NT2/D1 (cell line): ENCODE measurements around the gene CKB.

Source experiments
- DNase-seq: peaks from one replicate; pipeline ENCODE4 v3.0.0-alpha.2; 2011; ENCODE audit warnings: low read depth, low spot score
- H3K27me3 ChIP-seq: 2 replicates; pipeline ENCODE4 v1.6.0; 2011; ENCODE audit warnings: mild to moderate bottlenecking; ENCODE audit not compliant: insufficient read length, insufficient read depth
- H3K36me3 ChIP-seq: 2 replicates; pipeline ENCODE4 v1.6.1; 2011; ENCODE audit warnings: mild to moderate bottlenecking, low read length, mixed read lengths; ENCODE audit not compliant: insufficient read depth, insufficient read length
- H3K4me1 ChIP-seq: 2 replicates; pipeline ENCODE4 v1.5.1; 2011; ENCODE audit not compliant: insufficient read depth, insufficient read length
- H3K4me3 ChIP-seq: 2 replicates; pipeline ENCODE4 v1.5.1; 2011; ENCODE audit warnings: low read depth; ENCODE audit not compliant: insufficient read length
- H3K9ac ChIP-seq: 2 replicates; pipeline ENCODE4 v1.6.0; 2011; ENCODE audit warnings: low read depth; ENCODE audit not compliant: insufficient read length
- H3K9me3 ChIP-seq: 2 replicates; pipeline ENCODE4 v1.5.1; 2011; ENCODE audit warnings: mild to moderate bottlenecking, low read length; ENCODE audit not compliant: insufficient read depth
- SUZ12 ChIP-seq: IDR thresholded peaks from 2 replicates; pipeline ENCODE4 v1.6.1; 2011; ENCODE audit not compliant: insufficient read length, insufficient read depth; ENCODE audit errors: extremely low read depth
- YY1 ChIP-seq: IDR thresholded peaks from 2 replicates; pipeline ENCODE4 v1.6.1; 2011; ENCODE audit not compliant: insufficient read length, insufficient read depth
- ZNF274 ChIP-seq: IDR thresholded peaks from 2 replicates; pipeline ENCODE4 v1.6.1; 2011; ENCODE audit warnings: mild to moderate bottlenecking, low read depth, low read length

Gene CKB

DNA sequence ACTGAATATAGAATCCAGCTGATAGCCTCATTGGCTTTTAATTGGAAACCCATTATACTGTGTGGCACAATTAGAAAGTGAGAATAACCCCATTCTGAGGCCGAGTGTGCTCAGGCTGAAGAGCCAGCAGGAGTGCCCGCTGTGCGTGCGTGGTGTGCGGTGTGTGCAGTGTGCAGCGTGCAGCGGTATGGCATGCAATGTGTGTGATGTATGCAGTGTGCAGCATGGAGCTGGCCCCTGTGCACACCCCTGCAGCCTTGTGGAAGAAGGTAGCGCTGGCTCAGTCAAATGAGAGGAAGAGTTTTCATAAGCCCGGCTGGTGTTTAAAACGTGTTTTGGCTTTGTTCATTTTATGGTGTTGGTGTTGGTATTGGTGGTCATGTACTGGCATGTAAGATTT, 22.9 kb downstream of the CKB start:
- no peaks in the 10 kb centered on the region for H3K27me3 ChIP-seq
- H3K4me1 ChIP-seq, result peaks cover 3% of the 10 kb centered on the region
- no peak overlapping the region for H3K4me3 ChIP-seq
- no peak overlapping the region for H3K9ac ChIP-seq
- no peaks in the 10 kb centered on the region for H3K9me3 ChIP-seq
- no peak for TF ChIP-seq SUZ12
- peaks cover 66% of the 10 kb centered on the region for H3K36me3 ChIP-seq
- DNase-seq, result no peak

DNA sequence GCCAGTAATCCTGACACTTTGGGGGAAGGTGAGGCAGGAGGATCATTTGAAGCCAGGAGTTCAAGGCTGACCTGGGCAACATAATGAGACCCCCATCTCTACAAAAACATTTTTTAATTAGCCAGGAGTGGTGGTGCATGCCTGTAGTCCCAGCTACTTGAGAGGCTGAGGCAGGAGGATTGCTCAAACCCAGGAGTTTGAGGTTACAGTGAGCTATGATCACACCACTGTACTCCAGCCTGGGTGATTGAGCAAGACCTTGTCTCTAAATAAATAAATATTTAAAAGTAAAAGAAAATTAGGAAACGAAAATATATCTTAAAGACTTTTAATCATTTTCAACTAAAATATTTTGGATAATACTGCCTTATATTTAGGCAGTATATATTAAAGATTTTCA, 25.9 kb downstream of the CKB start:
- no peaks in the 10 kb centered on the region for H3K27me3 ChIP-seq
- peaks cover 55% of the 10 kb centered on the region for H3K36me3 ChIP-seq
- H3K4me1 ChIP-seq, result peaks cover 3% of the 10 kb centered on the region
- H3K4me3 ChIP-seq, result no peak overlapping the region
- DNase-seq, result no peak
- TF ChIP-seq SUZ12, result no peak
- no peak for TF ChIP-seq ZNF274
- no peak for TF ChIP-seq YY1
- H3K9me3 ChIP-seq, result no peaks in the 10 kb centered on the region
- no peak overlapping the region for H3K9ac ChIP-seq

DNA sequence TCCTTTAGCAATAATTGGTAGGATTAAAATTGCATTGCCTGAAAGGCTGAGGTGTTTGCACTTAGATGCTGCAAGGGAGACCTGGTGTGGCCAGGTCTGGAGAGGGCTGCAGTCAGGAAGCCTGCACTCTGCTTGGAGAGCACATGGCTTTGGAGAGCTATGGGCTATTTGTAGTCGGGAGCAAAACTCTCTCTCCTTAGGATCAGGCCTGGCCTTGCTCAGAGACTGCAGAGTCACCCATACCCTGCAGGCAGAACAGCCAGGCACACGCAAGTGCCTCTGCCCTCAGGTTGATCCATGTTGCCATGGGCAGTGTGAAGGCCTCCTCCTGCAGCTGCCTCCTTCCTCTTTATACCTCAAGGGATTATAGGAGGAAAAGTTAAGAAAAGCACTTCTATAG, 26.8 kb downstream of the CKB start:
- no peak for TF ChIP-seq ZNF274
- no peak for TF ChIP-seq SUZ12
- TF ChIP-seq YY1, result no peak
- peaks cover 2% of the 10 kb centered on the region for H3K4me1 ChIP-seq
- peaks cover 50% of the 10 kb centered on the region for H3K36me3 ChIP-seq
- H3K9ac ChIP-seq, result no peak overlapping the region
- no peaks in the 10 kb centered on the region for H3K27me3 ChIP-seq
- no peaks in the 10 kb centered on the region for H3K9me3 ChIP-seq
- no peak for DNase-seq
- H3K4me3 ChIP-seq, result no peak overlapping the region

DNA sequence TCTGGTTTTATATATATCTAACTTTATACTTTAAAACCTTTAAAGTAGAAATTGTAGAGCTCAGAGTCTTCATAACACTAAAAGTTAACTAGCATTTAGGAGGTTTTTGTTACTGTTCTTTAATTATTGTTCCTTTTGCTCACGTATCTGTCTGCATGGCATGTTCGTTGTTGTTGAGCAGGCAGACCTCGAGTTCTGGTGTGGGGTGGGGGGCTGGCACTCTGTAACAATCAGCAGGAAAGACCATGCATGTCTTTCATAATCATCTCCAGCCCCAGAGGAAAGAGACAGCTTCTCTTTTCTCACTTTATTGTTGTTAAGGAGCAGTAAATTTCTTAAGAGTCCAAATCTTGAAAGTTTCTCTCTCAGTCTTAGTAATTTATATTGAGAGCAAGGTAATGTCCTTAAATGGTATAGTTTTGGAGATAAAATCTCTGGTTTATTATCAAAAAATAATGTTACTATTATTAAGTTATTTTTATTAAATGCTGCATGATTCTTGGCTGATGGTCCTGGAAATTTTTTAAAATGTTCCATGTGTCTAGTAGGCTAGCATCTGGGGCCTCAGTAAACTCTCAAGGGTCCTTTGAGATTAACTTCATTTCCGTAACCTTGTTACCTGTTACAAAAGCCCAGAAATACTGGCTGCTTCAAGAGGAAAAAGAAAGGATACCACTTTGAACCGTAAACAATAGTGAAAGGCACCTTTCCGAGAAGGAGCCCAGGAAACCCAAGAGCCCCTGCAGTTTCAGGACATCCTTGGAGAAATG, 30.3 kb downstream of the CKB start:
- no peak overlapping the region for H3K9ac ChIP-seq
- H3K27me3 ChIP-seq, result no peaks in the 10 kb centered on the region
- H3K4me1 ChIP-seq, result peaks cover 2% of the 10 kb centered on the region
- peaks cover 55% of the 10 kb centered on the region for H3K36me3 ChIP-seq
- TF ChIP-seq YY1 (no peak), SUZ12 (no peak), ZNF274 (no peak)
- H3K4me3 ChIP-seq, result no peak overlapping the region
- no peak for DNase-seq
- no peaks in the 10 kb centered on the region for H3K9me3 ChIP-seq

DNA sequence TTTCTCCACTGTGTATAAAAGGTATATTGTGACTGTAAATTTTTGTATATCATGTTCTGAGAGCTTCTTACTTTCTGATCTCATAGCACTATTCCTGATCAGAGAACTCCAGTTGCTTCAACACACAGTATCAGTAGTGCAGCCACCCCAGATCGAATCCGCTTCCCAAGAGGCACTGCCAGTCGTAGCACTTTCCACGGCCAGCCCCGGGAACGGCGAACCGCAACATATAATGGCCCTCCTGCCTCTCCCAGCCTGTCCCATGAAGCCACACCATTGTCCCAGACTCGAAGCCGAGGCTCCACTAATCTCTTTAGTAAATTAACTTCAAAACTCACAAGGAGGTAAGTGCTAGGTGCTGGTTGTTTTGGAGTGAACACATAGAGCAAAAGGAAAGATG, 30.9 kb downstream of the CKB start:
- no peak overlapping the region for H3K4me3 ChIP-seq
- no peak for DNase-seq
- H3K9ac ChIP-seq, result no peak overlapping the region
- no peaks in the 10 kb centered on the region for H3K9me3 ChIP-seq
- peaks cover 53% of the 10 kb centered on the region for H3K36me3 ChIP-seq
- no peak for TF ChIP-seq YY1
- no peak for TF ChIP-seq ZNF274
- TF ChIP-seq SUZ12, result no peak
- H3K4me1 ChIP-seq, result peaks cover 2% of the 10 kb centered on the region
- no peaks in the 10 kb centered on the region for H3K27me3 ChIP-seq

DNA sequence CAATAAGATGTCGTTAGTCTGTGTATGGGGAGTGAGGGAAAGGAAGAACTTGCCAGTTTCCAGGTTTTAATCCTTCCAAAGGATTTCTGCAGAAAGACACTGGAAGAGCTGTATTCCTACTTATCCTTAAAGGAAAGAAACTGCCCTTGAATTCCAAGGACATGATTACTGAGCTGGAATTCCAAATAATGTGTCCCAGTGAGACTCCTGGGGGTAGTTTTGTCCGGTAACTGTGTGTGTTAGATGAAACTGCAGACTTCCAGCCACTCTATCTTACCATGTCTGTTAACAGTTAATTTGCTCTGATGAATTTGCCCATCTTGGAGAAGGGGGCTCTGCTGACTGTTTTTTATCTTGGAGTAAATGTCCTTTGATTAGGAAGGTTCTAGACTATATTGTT, 33.0 kb downstream of the CKB start:
- H3K27me3 ChIP-seq, result no peaks in the 10 kb centered on the region
- no peaks in the 10 kb centered on the region for H3K4me1 ChIP-seq
- TF ChIP-seq ZNF274, result no peak
- TF ChIP-seq SUZ12, result no peak
- H3K9ac ChIP-seq, result no peak overlapping the region
- H3K9me3 ChIP-seq, result no peaks in the 10 kb centered on the region
- no peak for DNase-seq
- peaks cover 43% of the 10 kb centered on the region for H3K36me3 ChIP-seq
- no peak overlapping the region for H3K4me3 ChIP-seq

DNA sequence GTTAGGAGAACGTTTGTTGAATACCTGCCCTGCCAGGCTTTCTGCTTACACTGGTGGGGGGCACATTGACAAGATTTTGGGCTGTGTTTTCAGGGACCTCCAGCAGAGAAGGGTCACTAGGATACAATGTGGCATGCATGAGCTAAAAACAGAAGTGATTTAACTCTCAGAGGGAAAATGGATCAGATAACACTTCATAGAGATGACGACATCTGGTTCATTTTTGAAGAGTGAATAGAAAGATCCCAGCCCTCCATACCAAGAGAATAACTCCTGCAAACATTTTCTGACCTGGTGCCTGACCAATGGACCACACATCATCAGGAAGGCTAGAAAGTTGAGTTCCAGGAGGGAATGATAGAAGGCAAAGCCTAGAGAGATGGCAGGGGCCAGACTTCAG, 33.7 kb downstream of the CKB start:
- Histone ChIP-seq H3K27me3 (no peaks in the 10 kb centered on the region), H3K4me3 (no peak overlapping the region), H3K4me1 (no peaks in the 10 kb centered on the region), H3K36me3 (peaks cover 40% of the 10 kb centered on the region), H3K9me3 (no peaks in the 10 kb centered on the region), H3K9ac (no peak overlapping the region)
- no peak for TF ChIP-seq ZNF274
- no peak for TF ChIP-seq SUZ12
- TF ChIP-seq YY1, result no peak
- DNase-seq, result no peak
